Upper lobe of left lung (tissue), 4 donors: Measurements from ENCODE around the gene ANO3.

Experiments used
- CTCF ChIP-seq, 6 experiments: fragments of 450-650 bp in 4 of 6; fragments of 200-600 bp in 2 of 6; sonication (generic) in 2 of 6; IDR thresholded peaks; one replicate each; pipeline ENCODE4 v1.5.1; 2016 to 2019; ENCODE audit warnings: antibody characterized with exemption in 6 of 6
- EP300 ChIP-seq, 4 donors: sonication (generic); formaldehyde crosslinking; IDR thresholded peaks; one replicate each; pipeline ENCODE4 v1.5.1; 2017; ENCODE audit warnings: antibody characterized with exemption in 4 of 4, control low read depth in 2 of 4
- POLR2A ChIP-seq, 4 donors: fragments of 450-650 bp; IDR thresholded peaks; one replicate each; pipeline ENCODE4 v1.5.1; 2016 to 2017; ENCODE audit warnings: antibody characterized with exemption in 4 of 4, mild to moderate bottlenecking in 2 of 4

DNA sequence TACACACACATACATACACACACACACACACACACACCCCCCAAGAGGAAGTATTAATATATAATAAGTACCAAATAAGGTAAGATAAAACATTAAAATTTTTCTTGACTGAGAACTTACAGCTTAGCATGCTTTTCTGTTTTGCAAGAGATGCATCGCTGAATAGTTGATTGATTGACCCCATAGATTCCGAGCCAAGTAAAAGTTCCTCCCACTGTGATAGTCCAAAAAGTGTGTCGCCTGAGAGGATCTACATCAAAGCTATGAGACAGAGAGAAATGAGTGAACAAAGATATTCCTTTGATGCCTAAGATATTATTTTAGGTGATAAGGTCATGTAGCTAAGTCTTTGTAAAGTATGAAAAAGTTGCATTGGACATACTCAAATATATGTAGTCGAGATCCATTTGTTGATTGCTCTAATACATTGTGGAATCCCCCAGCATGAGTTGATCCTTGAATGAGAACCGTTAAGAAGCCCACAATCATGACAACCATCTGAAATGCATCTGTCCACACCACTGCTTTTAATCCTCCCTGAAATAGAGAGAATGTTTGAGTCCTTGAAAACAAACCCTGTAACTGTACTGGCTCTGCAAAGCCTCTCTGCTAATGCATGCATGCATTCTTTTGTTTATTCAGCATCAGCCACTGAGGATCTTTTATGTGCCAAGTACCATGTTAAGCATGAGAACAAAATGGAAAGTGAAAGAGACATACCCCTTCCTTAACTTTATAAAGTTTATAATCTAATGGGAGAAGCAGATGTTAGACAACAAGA lies 371.7 kb downstream of the ANO3 start:
- no peak for TF ChIP-seq CTCF (IDR thresholded peaks at IDR 0.05)
- no peak for TF ChIP-seq POLR2A (IDR thresholded peaks at IDR 0.05)
- TF ChIP-seq EP300 (IDR thresholded peaks at IDR 0.05): no peak
